AG09319 (cell line): ENCODE data around the gene PSD2.

ENCODE experiments used
- DNase-seq: peaks from one replicate; pipeline ENCODE4 v3.0.0-alpha.2; 2010; ENCODE audit warnings: low read depth; ENCODE audit errors: extremely low read depth
- TF ChIP-seq, protein P1 (sequence below): IDR thresholded peaks from 2 replicates; pipeline ENCODE4 v1.5.1; 2011; ENCODE audit warnings: low read depth, mild to moderate bottlenecking, inconsistent platforms, low read length, moderate library complexity

The PSD2 gene

DNA sequence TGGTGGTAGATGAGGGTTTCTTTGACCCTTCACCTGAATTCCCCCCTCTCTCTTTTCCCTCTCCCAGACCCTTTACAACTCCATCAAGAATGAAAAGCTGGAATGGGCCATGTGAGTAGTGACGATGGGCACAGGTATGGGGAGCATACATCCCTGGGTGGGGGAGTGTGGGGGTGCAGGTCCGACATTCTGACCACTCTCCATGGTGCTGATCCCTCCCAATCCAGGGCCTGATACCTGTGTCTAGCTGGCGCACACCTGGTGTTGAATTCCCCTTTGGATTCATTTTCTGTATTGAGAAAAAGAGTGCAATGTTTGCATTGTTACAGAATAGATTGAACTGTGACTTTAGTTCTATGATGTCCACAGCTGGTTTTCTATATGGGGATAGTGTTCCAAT, 40.0 kb downstream of the PSD2 start:
- TF ChIP-seq, protein P1, sequence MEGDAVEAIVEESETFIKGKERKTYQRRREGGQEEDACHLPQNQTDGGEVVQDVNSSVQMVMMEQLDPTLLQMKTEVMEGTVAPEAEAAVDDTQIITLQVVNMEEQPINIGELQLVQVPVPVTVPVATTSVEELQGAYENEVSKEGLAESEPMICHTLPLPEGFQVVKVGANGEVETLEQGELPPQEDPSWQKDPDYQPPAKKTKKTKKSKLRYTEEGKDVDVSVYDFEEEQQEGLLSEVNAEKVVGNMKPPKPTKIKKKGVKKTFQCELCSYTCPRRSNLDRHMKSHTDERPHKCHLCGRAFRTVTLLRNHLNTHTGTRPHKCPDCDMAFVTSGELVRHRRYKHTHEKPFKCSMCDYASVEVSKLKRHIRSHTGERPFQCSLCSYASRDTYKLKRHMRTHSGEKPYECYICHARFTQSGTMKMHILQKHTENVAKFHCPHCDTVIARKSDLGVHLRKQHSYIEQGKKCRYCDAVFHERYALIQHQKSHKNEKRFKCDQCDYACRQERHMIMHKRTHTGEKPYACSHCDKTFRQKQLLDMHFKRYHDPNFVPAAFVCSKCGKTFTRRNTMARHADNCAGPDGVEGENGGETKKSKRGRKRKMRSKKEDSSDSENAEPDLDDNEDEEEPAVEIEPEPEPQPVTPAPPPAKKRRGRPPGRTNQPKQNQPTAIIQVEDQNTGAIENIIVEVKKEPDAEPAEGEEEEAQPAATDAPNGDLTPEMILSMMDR, result no peak
- DNase-seq, result no peak

GRCh38 chr5:139836469-139837208, 41.0 kb downstream of the PSD2 start:
- TF ChIP-seq, protein P1, result no peak
- DNase-seq, result no peak

DNA sequence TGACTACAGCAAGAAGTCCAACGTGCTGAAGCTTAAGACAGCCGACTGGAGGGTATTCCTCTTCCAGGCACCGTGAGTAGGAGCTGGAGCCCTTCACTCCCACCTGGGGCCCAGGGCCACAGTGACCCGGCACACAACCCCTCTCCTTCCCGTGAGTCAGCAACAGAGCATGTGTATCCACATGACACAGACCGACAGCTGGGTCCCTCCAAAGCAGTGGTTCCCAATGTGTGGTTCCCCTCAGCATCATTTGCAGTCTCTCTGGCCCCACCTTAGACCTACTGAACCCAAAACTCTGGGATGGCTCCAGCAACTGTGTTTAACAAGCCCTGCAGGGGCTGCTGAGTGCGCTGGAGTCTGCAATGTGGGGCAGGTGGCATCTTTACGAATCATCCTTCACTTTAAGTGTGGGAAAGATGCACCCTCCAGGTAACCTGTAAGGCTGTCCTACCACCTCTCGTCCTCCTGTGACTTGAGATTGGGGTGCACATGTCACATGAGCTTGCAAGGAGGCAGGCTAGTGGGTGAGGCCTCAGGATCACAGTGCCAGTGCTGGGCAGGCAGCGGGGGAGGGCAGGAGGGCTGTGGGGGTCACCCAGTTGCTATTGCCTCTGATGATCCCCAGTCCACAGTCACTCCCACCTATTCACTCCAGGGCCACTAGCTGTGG, 42.2 kb downstream of the PSD2 start:
- DNase-seq, result no peak
- TF ChIP-seq, protein P1, result no peak

- TF ChIP-seq, protein P1, result no peak
- DNase-seq, result no peak
Measured at GRCh38 chr5:139838381-139839197, 43.0 kb downstream of the PSD2 start.

DNA sequence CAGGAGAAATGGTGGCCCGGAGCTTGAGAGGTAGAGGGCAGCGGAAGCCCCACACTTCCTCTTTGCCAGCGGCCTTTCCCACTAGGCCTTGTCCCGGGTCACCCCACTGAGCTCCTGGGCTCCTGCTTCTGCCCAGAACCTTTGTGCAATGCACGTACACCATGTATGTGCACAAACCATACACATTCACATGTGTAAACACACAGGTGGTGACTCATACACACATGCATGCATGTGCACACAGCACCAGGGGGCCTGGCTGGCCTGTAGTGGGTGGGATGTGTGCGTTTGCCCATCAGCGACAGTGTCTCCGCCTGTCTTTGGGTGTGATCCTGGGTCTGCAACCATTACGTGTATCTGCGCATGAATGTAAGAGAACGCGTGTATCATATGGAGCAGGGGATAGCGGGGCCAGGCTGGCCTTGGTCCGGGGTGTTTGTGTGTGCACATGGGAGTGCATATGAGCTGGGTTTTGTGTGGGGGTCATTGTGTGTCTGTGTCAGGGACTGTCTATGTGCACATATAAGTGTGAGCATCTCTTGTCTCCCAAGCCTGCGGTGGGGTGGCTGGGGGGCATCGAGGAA, 43.7 kb downstream of the PSD2 start:
- TF ChIP-seq, protein P1, result no peak

DNA sequence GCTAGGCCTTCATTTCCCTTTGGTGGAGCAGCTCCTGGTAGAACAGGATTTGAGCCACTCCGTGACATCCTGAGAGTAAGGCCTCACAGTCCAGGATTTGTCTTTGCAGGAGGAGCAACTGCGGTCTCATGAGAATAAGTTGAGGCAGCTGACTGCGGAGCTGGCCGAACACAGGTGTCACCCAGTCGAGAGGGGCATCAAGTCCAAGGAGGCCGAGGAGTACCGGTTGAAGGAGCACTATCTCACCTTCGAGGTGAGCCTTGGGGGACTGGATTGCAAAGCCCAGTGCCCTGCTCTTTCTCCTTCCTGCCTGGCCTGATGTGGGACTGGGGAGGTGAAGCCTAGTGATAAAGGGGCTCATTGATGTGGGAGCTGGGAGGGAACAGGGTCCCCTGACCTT, 44.3 kb downstream of the PSD2 start:
- DNase-seq, result no peak
- TF ChIP-seq, protein P1, result no peak

More for the DNA sequence above, 43.7 kb downstream of the PSD2 start:
- DNase-seq, result no peak

GRCh38 chr5:139841549-139841948, 45.9 kb downstream of the PSD2 start:
- DNase-seq, result no peak
- TF ChIP-seq, protein P1, result no peak
